Measurements from ENCODE around the gene TNFAIP2. TPM values are rescaled to one million over a fixed set of nuclear protein-coding genes. Genes with fewer than 3 reads are reported as not detected.

Gene TNFAIP2
- total and polyA plus RNA-seq, 8 donors, result 30.7 to 279 (median 73.0) TPM

DNA sequence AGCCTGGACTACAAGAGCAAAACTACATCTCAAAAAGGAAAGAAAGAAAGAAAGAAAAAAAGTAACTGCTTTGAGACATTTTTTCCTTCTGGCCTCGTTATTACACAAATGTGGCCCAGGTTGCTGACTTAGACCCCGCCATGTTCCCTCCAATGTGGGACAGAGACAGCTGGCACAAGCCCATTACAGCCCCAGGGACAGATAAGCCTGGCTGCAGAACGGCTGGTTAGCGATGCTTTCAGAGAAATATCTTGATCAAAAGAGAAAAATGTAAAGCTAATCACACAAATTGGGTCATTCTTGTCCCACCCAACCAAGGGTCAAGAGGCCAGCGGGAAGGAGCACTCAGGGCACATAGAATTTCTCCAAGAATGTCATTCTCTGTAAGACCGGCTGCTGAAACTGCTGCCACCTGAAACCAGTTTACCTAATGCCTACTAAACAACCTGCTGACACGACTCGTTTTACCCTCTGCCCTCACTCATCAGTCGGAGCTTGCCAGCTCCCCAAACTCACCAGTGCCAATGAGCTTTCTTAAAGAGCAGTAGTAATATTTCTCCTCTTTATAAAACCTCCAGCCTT is 63.1 kb downstream of the TNFAIP2 start:
- peaks cover 10 to 34% (median 21%) of the 10 kb centered on the region in 4 donors for H3K4me1 ChIP-seq
- H3K27me3 ChIP-seq, result peaks cover 0 to 42% (median 11%) of the 10 kb centered on the region in 3 donors
- DNase-seq, result no peak
- no peaks in the 10 kb centered on the region for H3K9me3 ChIP-seq
- TF ChIP-seq, protein P1, sequence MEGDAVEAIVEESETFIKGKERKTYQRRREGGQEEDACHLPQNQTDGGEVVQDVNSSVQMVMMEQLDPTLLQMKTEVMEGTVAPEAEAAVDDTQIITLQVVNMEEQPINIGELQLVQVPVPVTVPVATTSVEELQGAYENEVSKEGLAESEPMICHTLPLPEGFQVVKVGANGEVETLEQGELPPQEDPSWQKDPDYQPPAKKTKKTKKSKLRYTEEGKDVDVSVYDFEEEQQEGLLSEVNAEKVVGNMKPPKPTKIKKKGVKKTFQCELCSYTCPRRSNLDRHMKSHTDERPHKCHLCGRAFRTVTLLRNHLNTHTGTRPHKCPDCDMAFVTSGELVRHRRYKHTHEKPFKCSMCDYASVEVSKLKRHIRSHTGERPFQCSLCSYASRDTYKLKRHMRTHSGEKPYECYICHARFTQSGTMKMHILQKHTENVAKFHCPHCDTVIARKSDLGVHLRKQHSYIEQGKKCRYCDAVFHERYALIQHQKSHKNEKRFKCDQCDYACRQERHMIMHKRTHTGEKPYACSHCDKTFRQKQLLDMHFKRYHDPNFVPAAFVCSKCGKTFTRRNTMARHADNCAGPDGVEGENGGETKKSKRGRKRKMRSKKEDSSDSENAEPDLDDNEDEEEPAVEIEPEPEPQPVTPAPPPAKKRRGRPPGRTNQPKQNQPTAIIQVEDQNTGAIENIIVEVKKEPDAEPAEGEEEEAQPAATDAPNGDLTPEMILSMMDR (IDR thresholded peaks at IDR 0.05), result no peak
- TF ChIP-seq EP300 (IDR thresholded peaks at IDR 0.05) (no peak), POLR2AphosphoS5 (IDR thresholded peaks at IDR 0.05) (no peak), POLR2A (IDR thresholded peaks at IDR 0.05) (no peak)
- intact Hi-C loops (cut with DNase I; ENCODE audit: low total_unique reads), result loop anchor here (10.0 kb wide), 1 partner anchor 98 kb away; no protein-coding TSS in a partner anchor
- H3K27ac ChIP-seq, result peak overlapping the region in 1 of 5 donors; percentile 19
- WGBS, 5 donors, result 48 to 64% (median 58%) methylated on average over 9 of the region's 9 CpGs
- no peaks in the 10 kb centered on the region for H3K36me3 ChIP-seq
- no peak overlapping the region for H3K4me3 ChIP-seq

Other genes with a start within 250 kb of the TNFAIP2 start
- gene AMN, start 200.8 kb upstream of the TNFAIP2 start, total RNA-seq, result 100 to 1,000 TPM in 2 of 5 donors, 10 to 100 TPM in 1, 1 to 10 TPM in 2; 1.3 to 781 (median 21.7) TPM
- 10 to 100 TPM in 2 of 3 donors, 1 to 10 TPM in 1; 3.2 to 14.7 (median 12.8) TPM for gene AMN, start 200.8 kb upstream of the TNFAIP2 start, polyA plus RNA-seq
- gene CDC42BPB, start 65.9 kb upstream of the TNFAIP2 start, total RNA-seq, result 100 to 1,000 TPM in 4 of 5 donors, 10 to 100 TPM in 1; 85.2 to 400 (median 191) TPM
- 10 to 100 TPM; 16.3 to 23.7 (median 20.6) TPM for gene CDC42BPB, start 65.9 kb upstream of the TNFAIP2 start, polyA plus RNA-seq
- not detected for gene LBHD2, start 39.3 kb upstream of the TNFAIP2 start, total RNA-seq
- gene LBHD2, start 39.3 kb upstream of the TNFAIP2 start, polyA plus RNA-seq, result not detected
- 10 to 100 TPM in 3 of 5 donors, 1 to 10 TPM in 2; 1.3 to 82.8 (median 38.5) TPM for gene EXOC3L4, start 28.7 kb upstream of the TNFAIP2 start, total RNA-seq
- gene EXOC3L4, start 28.7 kb upstream of the TNFAIP2 start, polyA plus RNA-seq, result 10 to 100 TPM in 2 of 3 donors, 1 to 10 TPM in 1; 9.9 to 21.6 (median 10.8) TPM
- gene EIF5, start 210.8 kb downstream of the TNFAIP2 start, total RNA-seq, result 100 to 1,000 TPM in 4 of 5 donors, 10 to 100 TPM in 1; 48.4 to 401 (median 202) TPM
- gene EIF5, start 210.8 kb downstream of the TNFAIP2 start, polyA plus RNA-seq, result 10 to 100 TPM; 44.3 to 83.9 (median 51.9) TPM